ENCODE data around the gene MCCC2.
"Not testable (repeated sequence)": the region's sequence is repeated elsewhere in the genome, so short reads cannot be mapped to it uniquely, and the experiment has no call there.

The MCCC2 gene

GRCh38 chr5:71652349-71652748 lies 65.2 kb downstream of the MCCC2 start:
- no peak overlapping the region for H3K4me3 ChIP-seq (replicated peaks; ENCODE audit: low read depth, low read length)
- no peak for TF ChIP-seq CTCF (IDR thresholded peaks at IDR 0.05; ENCODE audit: low read depth, low read length, missing control alignments)
- DNase-seq (ENCODE audit: extremely low read depth, low read depth) = no peak

GRCh38 chr5:71652803-71653543 lies 65.8 kb downstream of the MCCC2 start:
- DNase-seq (ENCODE audit: extremely low read depth, low read depth) = no peak
- no peak overlapping the region for H3K4me3 ChIP-seq (replicated peaks; ENCODE audit: low read depth, low read length)
- no peak for TF ChIP-seq CTCF (IDR thresholded peaks at IDR 0.05; ENCODE audit: low read depth, low read length, missing control alignments)

- TF ChIP-seq CTCF (IDR thresholded peaks at IDR 0.05; ENCODE audit: low read depth, low read length, missing control alignments) = no peak
Measured at GRCh38 chr5:71658916-71659662, 71.9 kb downstream of the MCCC2 start.

GRCh38 chr5:71662381-71662780 lies 75.2 kb downstream of the MCCC2 start:
- no peak for TF ChIP-seq CTCF (IDR thresholded peaks at IDR 0.05; ENCODE audit: low read depth, low read length, missing control alignments)
- no peak for DNase-seq (ENCODE audit: extremely low read depth, low read depth)
- H3K4me3 ChIP-seq (replicated peaks; ENCODE audit: low read depth, low read length) = no peak overlapping the region

More at GRCh38 chr5:71658916-71659662, 71.9 kb downstream of the MCCC2 start:
- H3K4me3 ChIP-seq (replicated peaks; ENCODE audit: low read depth, low read length) = no peak overlapping the region
- DNase-seq (ENCODE audit: extremely low read depth, low read depth) = no peak

- no peak for TF ChIP-seq CTCF (IDR thresholded peaks at IDR 0.05; ENCODE audit: low read depth, low read length, missing control alignments)
- H3K4me3 ChIP-seq (replicated peaks; ENCODE audit: low read depth, low read length) = no peak overlapping the region
- no peak for DNase-seq (ENCODE audit: extremely low read depth, low read depth)
Measured at GRCh38 chr5:71663191-71663969, 76.2 kb downstream of the MCCC2 start.

- not testable (repeated sequence) for DNase-seq (ENCODE audit: extremely low read depth, low read depth); H3K4me3 ChIP-seq (replicated peaks; ENCODE audit: low read depth, low read length)
Measured at GRCh38 chr5:71664615-71665014, 77.5 kb downstream of the MCCC2 start.

GRCh38 chr5:71666321-71666720 lies 79.2 kb downstream of the MCCC2 start:
- no peak for TF ChIP-seq CTCF (IDR thresholded peaks at IDR 0.05; ENCODE audit: low read depth, low read length, missing control alignments)
- H3K4me3 ChIP-seq (replicated peaks; ENCODE audit: low read depth, low read length) = no peak overlapping the region
- DNase-seq (ENCODE audit: extremely low read depth, low read depth) = no peak

Measured in HFF-Myc (cell line).